HepG2 (cell line): ENCODE data around the gene RTN4RL2. TPM values are rescaled to one million over a fixed set of nuclear protein-coding genes. Genes with fewer than 3 reads are reported as not detected.
A peak's percentile ranks its signal among the peaks of the same experiment; 100 is the strongest.

Experiments used
- FOXO1 ChIP-seq: sonication (generic); formaldehyde crosslinking; IDR thresholded peaks from 2 replicates; pipeline ENCODE4 v1.4.0; 2020; ENCODE audit warnings: missing genetic modification reagents
- HMG20A ChIP-seq: IDR thresholded peaks from 2 replicates; pipeline ENCODE4 v1.6.1; 2016; ENCODE audit warnings: borderline replicate concordance
- IRX3 ChIP-seq: sonication (generic); formaldehyde crosslinking; IDR thresholded peaks from 2 replicates; pipeline ENCODE4 v1.8.1; 2023; ENCODE audit warnings: mild to moderate bottlenecking, low read depth, missing genetic modification reagents, borderline replicate concordance
- KLF16 ChIP-seq, 2 experiments: sonication (generic) in 1 of 2; formaldehyde crosslinking in 1 of 2; IDR thresholded peaks; 2 replicates each; pipeline versions ENCODE4 v1.6.1 to v1.8.0; 2016 to 2023; ENCODE audit warnings: missing genetic modification reagents in 2 of 2, missing compliant biosample characterization in 1 of 2
- MEF2D ChIP-seq: sonication (generic); formaldehyde crosslinking; IDR thresholded peaks from 2 replicates; pipeline ENCODE4 v1.5.1; 2020; ENCODE audit warnings: mild to moderate bottlenecking, missing genetic modification reagents
- MNT ChIP-seq: fragments of 450-650 bp; IDR thresholded peaks from 2 replicates; pipeline ENCODE4 v1.6.1; 2016
- MTF2 ChIP-seq: sonication (generic); formaldehyde crosslinking; IDR thresholded peaks from 2 replicates; pipeline ENCODE4 v1.5.0; 2020; ENCODE audit warnings: missing genetic modification reagents, borderline replicate concordance
- RARA ChIP-seq: IDR thresholded peaks from 2 replicates; pipeline ENCODE4 v1.6.1; 2016; ENCODE audit warnings: missing genetic modification reagents, missing compliant biosample characterization
- SCMH1 ChIP-seq: sonication (generic); formaldehyde crosslinking; IDR thresholded peaks from 2 replicates; pipeline ENCODE4 v1.9.0; 2021; ENCODE audit warnings: missing genetic modification reagents, mild to moderate bottlenecking, borderline replicate concordance
- SNAPC2 ChIP-seq: sonication (generic); formaldehyde crosslinking; IDR thresholded peaks from 2 replicates; pipeline ENCODE4 v1.8.1; 2022; ENCODE audit warnings: mild to moderate bottlenecking, missing genetic modification reagents
- TAF1 ChIP-seq: sonication (generic); formaldehyde crosslinking; IDR thresholded peaks from 2 replicates; pipeline ENCODE4 v1.4.0; 2020; ENCODE audit warnings: missing genetic modification reagents
- TARDBP ChIP-seq: sonication (generic); formaldehyde crosslinking; IDR thresholded peaks from 2 replicates; pipeline ENCODE4 v1.8.0; 2022; ENCODE audit warnings: mild to moderate bottlenecking, missing genetic modification reagents
- THAP8 ChIP-seq: sonication (generic); formaldehyde crosslinking; IDR thresholded peaks from 2 replicates; pipeline ENCODE4 v1.5.1; 2020; ENCODE audit warnings: missing genetic modification reagents, mild to moderate bottlenecking, borderline replicate concordance
- TOE1 ChIP-seq: sonication (generic); formaldehyde crosslinking; IDR thresholded peaks from 2 replicates; pipeline ENCODE4 v1.4.0; 2020; ENCODE audit warnings: mild to moderate bottlenecking, missing genetic modification reagents
- ZBTB7B ChIP-seq: sonication (generic); formaldehyde crosslinking; IDR thresholded peaks from 2 replicates; pipeline ENCODE4 v1.4.0; 2020; ENCODE audit warnings: missing genetic modification reagents
- ZFP1 ChIP-seq: IDR thresholded peaks from 2 replicates; pipeline ENCODE4 v1.6.1; 2016
- ZFP36L2 ChIP-seq: sonication (generic); formaldehyde crosslinking; IDR thresholded peaks from 2 replicates; pipeline ENCODE4 v1.4.0; 2020; ENCODE audit warnings: missing genetic modification reagents
- ZFY ChIP-seq: sonication (generic); formaldehyde crosslinking; IDR thresholded peaks from 2 replicates; pipeline ENCODE4 v1.4.0; 2020; ENCODE audit warnings: missing genetic modification reagents
- ZMYM4 ChIP-seq: sonication (generic); formaldehyde crosslinking; IDR thresholded peaks from 2 replicates; pipeline ENCODE4 v1.8.1; 2023; ENCODE audit warnings: mild to moderate bottlenecking, missing genetic modification reagents
- ZNF83 ChIP-seq: sonication (generic); formaldehyde crosslinking; IDR thresholded peaks from 2 replicates; pipeline ENCODE4 v1.4.0; 2020; ENCODE audit warnings: missing genetic modification reagents, mild to moderate bottlenecking, borderline replicate concordance
- polyA plus RNA-seq, 8 experiments: library from polyadenylated mRNA; depleted of rRNA in 3 of 8; stranded (reverse) in 7 of 8; unstranded in 1 of 8; fragments of >200 nt; fragmentation: Illumina TruSeq in 4 of 8; extraction: Trizol in 4 of 8; gene quantifications; 2 replicates each; pipeline versions ENCODE4 v1.2.1 to v1.2.3, GENCODE V29; 2011 to 2016; ENCODE audit warnings: low read depth in 4 of 8, missing spikeins in 1 of 8, mixed read lengths in 1 of 8; ENCODE audit not compliant: insufficient read depth in 1 of 8
- total RNA-seq, 5 experiments: library from RNA; depleted of rRNA; stranded (reverse); fragments of >200 nt; fragmentation: Illumina TruSeq; extraction: Trizol; gene quantifications; 2 replicates each; pipeline ENCODE4 v1.2.3, GENCODE V29; 2016; ENCODE audit warnings: low read depth in 1 of 5
- TF ChIP-seq, protein P1 (sequence below): sonication (generic); formaldehyde crosslinking; IDR thresholded peaks from 2 replicates; pipeline ENCODE4 v1.5.1; 2020; ENCODE audit warnings: mild to moderate bottlenecking, missing genetic modification reagents, borderline replicate concordance
- TF ChIP-seq, protein P2 (sequence below): sonication (generic); formaldehyde crosslinking; IDR thresholded peaks from 2 replicates; pipeline ENCODE4 v1.8.1; 2023; ENCODE audit warnings: mild to moderate bottlenecking, moderate library complexity, missing genetic modification reagents

Gene RTN4RL2
- total and polyA plus RNA-seq, 2 of the 13 experiments (the other 11 are each of a cell fraction or from before 2014, with no cell fraction given): 1.3 to 4.3 TPM

GRCh38 chr11:57440744-57441414, 19.4 kb upstream of the RTN4RL2 start (continued):
- TF ChIP-seq ZMYM4 (CRISPR knock-in tag): peak; percentile 60
- TF ChIP-seq, protein P1, sequence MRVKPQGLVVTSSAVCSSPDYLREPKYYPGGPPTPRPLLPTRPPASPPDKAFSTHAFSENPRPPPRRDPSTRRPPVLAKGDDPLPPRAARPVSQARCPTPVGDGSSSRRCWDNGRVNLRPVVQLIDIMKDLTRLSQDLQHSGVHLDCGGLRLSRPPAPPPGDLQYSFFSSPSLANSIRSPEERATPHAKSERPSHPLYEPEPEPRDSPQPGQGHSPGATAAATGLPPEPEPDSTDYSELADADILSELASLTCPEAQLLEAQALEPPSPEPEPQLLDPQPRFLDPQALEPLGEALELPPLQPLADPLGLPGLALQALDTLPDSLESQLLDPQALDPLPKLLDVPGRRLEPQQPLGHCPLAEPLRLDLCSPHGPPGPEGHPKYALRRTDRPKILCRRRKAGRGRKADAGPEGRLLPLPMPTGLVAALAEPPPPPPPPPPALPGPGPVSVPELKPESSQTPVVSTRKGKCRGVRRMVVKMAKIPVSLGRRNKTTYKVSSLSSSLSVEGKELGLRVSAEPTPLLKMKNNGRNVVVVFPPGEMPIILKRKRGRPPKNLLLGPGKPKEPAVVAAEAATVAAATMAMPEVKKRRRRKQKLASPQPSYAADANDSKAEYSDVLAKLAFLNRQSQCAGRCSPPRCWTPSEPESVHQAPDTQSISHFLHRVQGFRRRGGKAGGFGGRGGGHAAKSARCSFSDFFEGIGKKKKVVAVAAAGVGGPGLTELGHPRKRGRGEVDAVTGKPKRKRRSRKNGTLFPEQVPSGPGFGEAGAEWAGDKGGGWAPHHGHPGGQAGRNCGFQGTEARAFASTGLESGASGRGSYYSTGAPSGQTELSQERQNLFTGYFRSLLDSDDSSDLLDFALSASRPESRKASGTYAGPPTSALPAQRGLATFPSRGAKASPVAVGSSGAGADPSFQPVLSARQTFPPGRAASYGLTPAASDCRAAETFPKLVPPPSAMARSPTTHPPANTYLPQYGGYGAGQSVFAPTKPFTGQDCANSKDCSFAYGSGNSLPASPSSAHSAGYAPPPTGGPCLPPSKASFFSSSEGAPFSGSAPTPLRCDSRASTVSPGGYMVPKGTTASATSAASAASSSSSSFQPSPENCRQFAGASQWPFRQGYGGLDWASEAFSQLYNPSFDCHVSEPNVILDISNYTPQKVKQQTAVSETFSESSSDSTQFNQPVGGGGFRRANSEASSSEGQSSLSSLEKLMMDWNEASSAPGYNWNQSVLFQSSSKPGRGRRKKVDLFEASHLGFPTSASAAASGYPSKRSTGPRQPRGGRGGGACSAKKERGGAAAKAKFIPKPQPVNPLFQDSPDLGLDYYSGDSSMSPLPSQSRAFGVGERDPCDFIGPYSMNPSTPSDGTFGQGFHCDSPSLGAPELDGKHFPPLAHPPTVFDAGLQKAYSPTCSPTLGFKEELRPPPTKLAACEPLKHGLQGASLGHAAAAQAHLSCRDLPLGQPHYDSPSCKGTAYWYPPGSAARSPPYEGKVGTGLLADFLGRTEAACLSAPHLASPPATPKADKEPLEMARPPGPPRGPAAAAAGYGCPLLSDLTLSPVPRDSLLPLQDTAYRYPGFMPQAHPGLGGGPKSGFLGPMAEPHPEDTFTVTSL (CRISPR knock-in tag): peak; percentile 79; the same call in 1 of the 2 replicates
- no peak for TF ChIP-seq ZFP36L2 (CRISPR knock-in tag)
- TF ChIP-seq RARA (CRISPR knock-in tag): peak; percentile 77
- 0 out of 2 replicates have a peak, but pooled peaks have one; percentile 38 for TF ChIP-seq SNAPC2 (CRISPR knock-in tag)
- peak; percentile 73; the same call in 1 of the 2 replicates for TF ChIP-seq HMG20A (CRISPR knock-in tag)
- no peak for TF ChIP-seq ZFP1
- TF ChIP-seq TOE1 (CRISPR knock-in tag): no peak
- TF ChIP-seq MNT: 0 out of 2 replicates have a peak, but pooled peaks have one; percentile 26
- TF ChIP-seq TAF1 (CRISPR knock-in tag): no peak
- 0 out of 2 replicates have a peak, but pooled peaks have one; percentile 22 for TF ChIP-seq ZBTB7B (CRISPR knock-in tag)
- no peak for TF ChIP-seq MTF2 (CRISPR knock-in tag)
- no peak for TF ChIP-seq IRX3 (CRISPR knock-in tag)
- no peak for TF ChIP-seq THAP8 (CRISPR knock-in tag)
- TF ChIP-seq MEF2D (CRISPR knock-in tag): no peak
- TF ChIP-seq TARDBP (CRISPR knock-in tag): peak; percentile 72
- TF ChIP-seq SCMH1 (CRISPR knock-in tag): no peak
- peak; percentile 61; the same call in 1 of the 2 replicates for TF ChIP-seq ZFY
- TF ChIP-seq KLF16 (CRISPR knock-in tag; IDR thresholded peaks at IDR 0.05): 0 out of 4 replicates have a peak, but pooled peaks of 1 of the 2 experiments have one; percentile 18
- TF ChIP-seq ZNF83: no peak
- peak; percentile 78; the same call in 1 of the 2 replicates for TF ChIP-seq FOXO1 (CRISPR knock-in tag)
- TF ChIP-seq, protein P2, sequence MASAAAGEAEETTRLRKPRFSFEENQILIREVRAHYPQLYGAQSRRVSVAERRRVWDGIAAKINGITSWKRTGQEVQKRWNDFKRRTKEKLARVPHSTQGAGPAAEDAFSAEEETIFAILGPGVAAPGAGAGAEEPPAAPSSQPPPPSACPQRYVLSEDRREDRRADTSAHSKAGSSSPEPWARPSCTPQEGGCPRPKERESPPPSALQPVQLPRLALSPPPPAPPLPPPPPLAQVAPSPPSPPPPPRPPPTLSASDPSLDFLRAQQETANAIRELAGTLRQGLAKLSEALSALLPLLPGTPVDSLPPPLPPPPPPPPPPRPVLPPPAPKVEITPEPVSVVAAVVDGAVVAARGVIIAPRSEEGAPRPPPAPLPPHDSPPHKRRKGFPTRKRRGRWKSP (CRISPR knock-in tag): no peak; the same call in 1 of the 2 replicates
